Tibial nerve (tissue), 3 donors: ENCODE results near the gene FAM47E.

Experiments
- CTCF ChIP-seq, 5 experiments: fragments of 200-600 bp in 3 of 5; fragments of 450-650 bp in 2 of 5; sonication (generic) in 3 of 5; IDR thresholded peaks; one replicate each; pipeline ENCODE4 v1.5.1; 2016 to 2019; ENCODE audit warnings: antibody characterized with exemption in 5 of 5, mild to moderate bottlenecking in 3 of 5, moderate library complexity in 2 of 5
- POLR2A ChIP-seq, 2 donors: fragments of 450-650 bp; IDR thresholded peaks; one replicate each; pipeline ENCODE4 v1.6.1; 2017; ENCODE audit warnings: antibody characterized with exemption in 2 of 2, mild to moderate bottlenecking in 2 of 2, moderate library complexity in 2 of 2

- TF ChIP-seq CTCF (IDR thresholded peaks at IDR 0.05): no peak
- no peak for TF ChIP-seq POLR2A (IDR thresholded peaks at IDR 0.05)
These were observed 37.3 kb upstream of the FAM47E start for GRCh38 chr4:76214177-76214675.
